KMS-11 (cell line): ENCODE data around the gene EEA1.

Experiments
- H2AFZ ChIP-seq: fragments of 200-600 bp; sonication (generic); 2 replicates; pipeline ENCODE4 v1.6.1; 2016; ENCODE audit warnings: antibody characterized with exemption, mixed run types, low read depth
- H3K27ac ChIP-seq: fragments of 200-600 bp; sonication (generic); 2 replicates; pipeline ENCODE4 v1.6.1; 2016; ENCODE audit warnings: mild to moderate bottlenecking, mixed run types
- H3K27me3 ChIP-seq: fragments of 200-600 bp; sonication (generic); 2 replicates; pipeline ENCODE4 v1.6.1; 2017; ENCODE audit warnings: mild to moderate bottlenecking, low read depth, mixed run types, moderate library complexity; ENCODE audit not compliant: insufficient read depth
- H3K36me3 ChIP-seq: fragments of 200-600 bp; sonication (generic); 2 replicates; pipeline ENCODE4 v1.6.1; 2017; ENCODE audit warnings: mild to moderate bottlenecking, mixed run types; ENCODE audit not compliant: insufficient read depth
- H3K4me1 ChIP-seq: fragments of 200-600 bp; sonication (generic); 2 replicates; pipeline ENCODE4 v1.6.1; 2016; ENCODE audit warnings: mild to moderate bottlenecking, low read depth, mixed run types; ENCODE audit not compliant: poor library complexity, severe bottlenecking
- H3K4me2 ChIP-seq: fragments of 200-600 bp; sonication (generic); 2 replicates; pipeline ENCODE4 v1.7.0; 2016; ENCODE audit warnings: mild to moderate bottlenecking, mixed run types
- H3K4me3 ChIP-seq: fragments of 200-600 bp; sonication (generic); IDR thresholded peaks from 2 replicates; pipeline ENCODE4 v1.6.1; 2017; ENCODE audit warnings: low read depth, low read length, mixed read lengths; ENCODE audit not compliant: insufficient read depth
- H3K79me2 ChIP-seq: fragments of 200-600 bp; sonication (generic); 2 replicates; pipeline ENCODE4 v1.6.1; 2016; ENCODE audit warnings: low read depth, mixed run types; ENCODE audit not compliant: insufficient read depth
- H3K9ac ChIP-seq: fragments of 200-600 bp; sonication (generic); 2 replicates; pipeline ENCODE4 v1.6.1; 2016; ENCODE audit warnings: mild to moderate bottlenecking, mixed run types
- H4K20me1 ChIP-seq: fragments of 200-600 bp; sonication (generic); 2 replicates; pipeline ENCODE4 v1.6.1; 2016; ENCODE audit warnings: mild to moderate bottlenecking, mixed run types; ENCODE audit not compliant: insufficient read depth
- CTCF ChIP-seq: fragments of 200-600 bp; sonication (generic); conservative IDR thresholded peaks from 2 replicates; pipeline ENCODE4 v1.6.1; 2017; ENCODE audit warnings: low read depth, mild to moderate bottlenecking, antibody characterized with exemption, low read length, moderate library complexity, mixed read lengths

Gene EEA1

GRCh38 chr12:92877904-92878303 lies 51.2 kb downstream of the EEA1 start:
- Histone ChIP-seq H3K4me3 (no peak overlapping the region), H3K27ac (no peak overlapping the region), H4K20me1 (no peaks in the 10 kb centered on the region), H3K79me2 (no peaks in the 10 kb centered on the region), H3K9ac (no peak overlapping the region), H3K4me2 (no peak overlapping the region), H3K27me3 (no peaks in the 10 kb centered on the region), H3K4me1 (no peaks in the 10 kb centered on the region), H3K36me3 (no peaks in the 10 kb centered on the region), H2AFZ (no peak overlapping the region)
- no peak for TF ChIP-seq CTCF

- Histone ChIP-seq H3K27me3 (no peaks in the 10 kb centered on the region), H3K4me3 (no peak overlapping the region), H4K20me1 (no peaks in the 10 kb centered on the region), H3K4me2 (no peak overlapping the region), H3K79me2 (no peaks in the 10 kb centered on the region), H3K9ac (no peak overlapping the region), H3K27ac (no peak overlapping the region), H3K4me1 (no peaks in the 10 kb centered on the region), H3K36me3 (no peaks in the 10 kb centered on the region), H2AFZ (no peak overlapping the region)
- no peak for TF ChIP-seq CTCF
These were observed 52.6 kb downstream of the EEA1 start for GRCh38 chr12:92876496-92876895.

- H3K79me2 ChIP-seq = no peaks in the 10 kb centered on the region
These were observed 58.0 kb downstream of the EEA1 start for GRCh38 chr12:92871116-92871515.

GRCh38 chr12:92866418-92866817 lies 62.7 kb downstream of the EEA1 start:
- H3K4me2 ChIP-seq = no peak overlapping the region
- H3K4me1 ChIP-seq = no peaks in the 10 kb centered on the region
- no peak overlapping the region for H2AFZ ChIP-seq
- no peaks in the 10 kb centered on the region for H3K27me3 ChIP-seq
- no peaks in the 10 kb centered on the region for H3K36me3 ChIP-seq
- no peaks in the 10 kb centered on the region for H3K79me2 ChIP-seq
- H3K27ac ChIP-seq = no peak overlapping the region
- H4K20me1 ChIP-seq = no peaks in the 10 kb centered on the region
- H3K9ac ChIP-seq = no peak overlapping the region
- no peak for TF ChIP-seq CTCF
- no peak overlapping the region for H3K4me3 ChIP-seq

More at GRCh38 chr12:92871116-92871515, 58.0 kb downstream of the EEA1 start:
- TF ChIP-seq CTCF = no peak
- Histone ChIP-seq H3K9ac (no peak overlapping the region), H3K4me3 (no peak overlapping the region), H2AFZ (no peak overlapping the region), H3K4me1 (no peaks in the 10 kb centered on the region), H3K27ac (no peak overlapping the region), H4K20me1 (no peaks in the 10 kb centered on the region), H3K27me3 (no peaks in the 10 kb centered on the region), H3K36me3 (no peaks in the 10 kb centered on the region), H3K4me2 (no peak overlapping the region)
